H1 (cell line): Measurements from ENCODE around the gene VSIG10L. TPM values are rescaled to one million over a fixed set of nuclear protein-coding genes. Genes with fewer than 3 reads are reported as not detected.

Experiments
- CTCF ChIA-PET: fragments of 300-600 bp; sonication (Branson Sonifier 250); formaldehyde crosslinking; loops from one replicate; lab custom pipeline; 2021; ENCODE audit not compliant: partially characterized antibody; lab: Charles Lee
- POLR2A ChIA-PET: fragments of 300-600 bp; sonication (Branson Sonifier 250); formaldehyde crosslinking; loops from one replicate; lab custom pipeline; 2021; ENCODE audit warnings: inconsistent platforms; ENCODE audit not compliant: partially characterized antibody; lab: Charles Lee
- DNase-seq, 2 experiments: peaks; one replicate each; pipeline versions ENCODE4 v3.0.0 to v3.0.0-alpha.2; 2010 to 2022; ENCODE audit warnings: low spot score in 2 of 2, low read depth in 1 of 2, mixed read lengths in 1 of 2
- FAIRE-seq: peaks from 2 replicates; lab custom pipeline; 2011; peaks lifted over from hg19 to GRCh38; lab: Jason Lieb, UNC
- H2AFZ ChIP-seq: 2 replicates; pipeline ENCODE4 v1.8.1; 2012; ENCODE audit warnings: low read length, inconsistent platforms
- H2AK5ac ChIP-seq: 2 replicates; pipeline ENCODE4 v1.6.1; 2013; ENCODE audit warnings: low read depth, low read length
- H2BK120ac ChIP-seq: replicated peaks from 2 replicates; pipeline ENCODE3; 2013; ENCODE audit warnings: low read depth, low read length, inconsistent platforms
- H2BK12ac ChIP-seq: 2 replicates; pipeline ENCODE4 v1.6.1; 2013; ENCODE audit warnings: low read depth, low read length
- H2BK15ac ChIP-seq: 2 replicates; pipeline ENCODE4 v1.6.1; 2013; ENCODE audit warnings: low read length
- H2BK20ac ChIP-seq: 2 replicates; pipeline ENCODE4 v1.6.1; 2013; ENCODE audit warnings: low read length
- H2BK5ac ChIP-seq: 2 replicates; pipeline ENCODE4 v1.6.1; 2013; ENCODE audit warnings: low read depth, low read length
- H3K14ac ChIP-seq: 2 replicates; pipeline ENCODE4 v1.6.1; 2013; ENCODE audit warnings: inconsistent platforms; ENCODE audit not compliant: insufficient read length
- H3K18ac ChIP-seq: 2 replicates; pipeline ENCODE4 v1.6.1; 2013; ENCODE audit warnings: low read length; ENCODE audit errors: extremely low read depth
- H3K23ac ChIP-seq: 2 replicates; pipeline ENCODE4 v1.6.1; 2013; ENCODE audit warnings: inconsistent platforms; ENCODE audit not compliant: insufficient read length
- H3K23me2 ChIP-seq: 2 replicates; pipeline ENCODE4 v1.6.1; 2013; ENCODE audit warnings: low read depth, low read length
- H3K27ac ChIP-seq: 2 replicates; pipeline ENCODE4 v1.6.1; 2011; ENCODE audit warnings: low read depth, low read length, inconsistent platforms
- H3K27me3 ChIP-seq, 4 experiments: replicated peaks in 1 of 4; 1 replicate in 1 of 4; 2 replicates in 3 of 4; pipeline versions ENCODE4 v1.6.1 to v1.8.1; 2011 to 2013; ENCODE audit warnings: low read length in 3 of 4, mild to moderate bottlenecking in 3 of 4, inconsistent platforms in 2 of 4, mixed read lengths in 2 of 4, moderate library complexity in 1 of 4; ENCODE audit not compliant: control insufficient read depth in 3 of 4, insufficient read depth in 3 of 4; ENCODE audit errors: extremely low read depth in 1 of 4
- H3K36me3 ChIP-seq, 4 experiments: 2 replicates each; pipeline versions ENCODE4 v1.6.1 to v1.8.1; 2011 to 2013; ENCODE audit warnings: mild to moderate bottlenecking in 4 of 4, low read length in 3 of 4, moderate library complexity in 2 of 4, control low read depth in 1 of 4, inconsistent platforms in 1 of 4; ENCODE audit not compliant: insufficient read depth in 4 of 4, control insufficient read depth in 2 of 4
- H3K4ac ChIP-seq: replicated peaks from 2 replicates; pipeline ENCODE3; 2013; ENCODE audit warnings: low read length, low read depth, mixed read lengths, inconsistent platforms; ENCODE audit not compliant: insufficient read length
- H3K4me1 ChIP-seq, 4 experiments: replicated peaks in 1 of 4; 1 replicate in 1 of 4; 2 replicates in 3 of 4; pipeline versions ENCODE4 v1.6.1 to v1.8.1; 2011 to 2013; ENCODE audit warnings: low read length in 3 of 4, inconsistent platforms in 2 of 4, mixed read lengths in 1 of 4; ENCODE audit not compliant: insufficient read depth in 4 of 4, control insufficient read depth in 3 of 4
- H3K4me2 ChIP-seq, 2 experiments: 2 replicates each; pipeline versions ENCODE4 v1.6.1 to v1.8.1; 2011 to 2013; ENCODE audit warnings: low read depth in 2 of 2, low read length in 2 of 2, control low read depth in 1 of 2, inconsistent platforms in 1 of 2, mild to moderate bottlenecking in 1 of 2; ENCODE audit not compliant: insufficient read depth in 1 of 2
- H3K4me3 ChIP-seq, 4 experiments: fragments of 200-600, 300-600 bp in 1 of 4; sonication (generic), shearing (Covaris generic), sonication (Bioruptor Twin) in 1 of 4; 2 replicates each; pipeline versions ENCODE4 v1.5.1 to v1.8.1; 2011 to 2016; ENCODE audit warnings: low read length in 4 of 4, low read depth in 3 of 4, control low read depth in 2 of 4, inconsistent platforms in 2 of 4, mild to moderate bottlenecking in 2 of 4, mixed read lengths in 1 of 4, moderate library complexity in 1 of 4; ENCODE audit not compliant: insufficient read depth in 2 of 4; ENCODE audit errors: extremely low read depth in 1 of 4
- H3K56ac ChIP-seq: replicated peaks from 2 replicates; pipeline ENCODE3; 2013; ENCODE audit warnings: low read depth, mild to moderate bottlenecking, mixed read lengths, low read length, inconsistent platforms; ENCODE audit not compliant: insufficient read length
- H3K79me1 ChIP-seq: 2 replicates; pipeline ENCODE4 v1.6.1; 2013; ENCODE audit warnings: low read depth, low read length, control low read depth
- H3K79me2 ChIP-seq, 2 experiments: 2 replicates each; pipeline versions ENCODE4 v1.6.1 to v1.8.1; 2012 to 2013; ENCODE audit warnings: low read length in 2 of 2, mild to moderate bottlenecking in 2 of 2, inconsistent platforms in 1 of 2; ENCODE audit not compliant: insufficient read depth in 2 of 2, control insufficient read depth in 1 of 2
- H3K9ac ChIP-seq, 4 experiments: replicated peaks in 1 of 4; 1 replicate in 1 of 4; 2 replicates in 3 of 4; pipeline versions ENCODE4 v1.6.1 to v1.8.1; 2011 to 2013; ENCODE audit warnings: low read depth in 3 of 4, low read length in 3 of 4, control low read depth in 2 of 4, mild to moderate bottlenecking in 2 of 4, moderate library complexity in 2 of 4, inconsistent platforms in 1 of 4; ENCODE audit errors: extremely low read depth in 1 of 4
- H3K9me3 ChIP-seq, 2 experiments: 2 replicates each; pipeline versions ENCODE4 v1.6.1 to v1.8.1; 2012 to 2013; ENCODE audit warnings: mild to moderate bottlenecking in 2 of 2, moderate library complexity in 2 of 2, control low read depth in 1 of 2, inconsistent platforms in 1 of 2, low read depth in 1 of 2, low read length in 1 of 2, mixed read lengths in 1 of 2; ENCODE audit not compliant: insufficient read depth in 2 of 2
- H4K20me1 ChIP-seq, 2 experiments: replicated peaks in 1 of 2; 2 replicates each; pipeline versions ENCODE3 to v1.8.1; 2011 to 2013; ENCODE audit warnings: inconsistent platforms in 2 of 2, low read length in 2 of 2, mild to moderate bottlenecking in 1 of 2; ENCODE audit not compliant: insufficient read depth in 2 of 2, control insufficient read depth in 1 of 2
- H4K5ac ChIP-seq: 2 replicates; pipeline ENCODE4 v1.6.1; 2013; ENCODE audit warnings: low read length, low read depth, mixed read lengths, inconsistent platforms; ENCODE audit not compliant: insufficient read length
- H4K8ac ChIP-seq: 2 replicates; pipeline ENCODE4 v1.8.0; 2013; ENCODE audit warnings: mild to moderate bottlenecking, moderate library complexity, low read length, inconsistent platforms; ENCODE audit not compliant: insufficient read depth; ENCODE audit errors: extremely low read depth
- H4K91ac ChIP-seq: replicated peaks from 2 replicates; pipeline ENCODE3; 2013; ENCODE audit warnings: low read length, mixed read lengths, inconsistent platforms; ENCODE audit not compliant: insufficient read length
- CBX5 ChIP-seq: fragments of 300-800, 300-1000 bp; sonication (generic); IDR thresholded peaks from 2 replicates; pipeline ENCODE4 v1.7.1; 2016; ENCODE audit warnings: antibody characterized with exemption, low read length, low read depth
- GTF2F1 ChIP-seq: IDR thresholded peaks from 2 replicates; pipeline ENCODE4 v1.6.1; 2012; ENCODE audit warnings: low read depth, low read length, improper control_type of control experiment, borderline replicate concordance
- JUN ChIP-seq: IDR thresholded peaks from 2 replicates; pipeline ENCODE4 v1.6.1; 2011; ENCODE audit warnings: low read depth, mild to moderate bottlenecking, improper control_type of control experiment, low read length
- JUND ChIP-seq: IDR thresholded peaks from 2 replicates; pipeline ENCODE4 v1.6.1; 2011; ENCODE audit warnings: mild to moderate bottlenecking, improper control_type of control experiment, low read length
- KDM4A ChIP-seq: IDR thresholded peaks from one replicate; pipeline ENCODE4 v1.7.1; 2012; ENCODE audit warnings: low read depth, mild to moderate bottlenecking, moderate library complexity, low read length, inconsistent platforms; ENCODE audit not compliant: severe bottlenecking
- KDM5A ChIP-seq: fragments of 200-600 bp; IDR thresholded peaks from 2 replicates; pipeline ENCODE4 v1.7.1; 2012; ENCODE audit warnings: mild to moderate bottlenecking, low read length, inconsistent platforms, mixed read lengths
- POU5F1 ChIP-seq: IDR thresholded peaks from 2 replicates; pipeline ENCODE4 v1.6.1; 2011; ENCODE audit warnings: low read depth, mild to moderate bottlenecking, low read length, moderate library complexity
- RNF2 ChIP-seq: fragments of 200-900, 300-1000 bp; sonication (generic); IDR thresholded peaks from 2 replicates; pipeline ENCODE4 v1.7.1; 2016; ENCODE audit warnings: borderline replicate concordance, low read depth, mild to moderate bottlenecking, antibody characterized with exemption, low read length; ENCODE audit not compliant: poor library complexity, severe bottlenecking; ENCODE audit errors: missing control alignments
- SP2 ChIP-seq: IDR thresholded peaks from 2 replicates; pipeline ENCODE4 v1.6.1; 2012; ENCODE audit warnings: mild to moderate bottlenecking, low read length, inconsistent platforms
- SP4 ChIP-seq: IDR thresholded peaks from 2 replicates; pipeline ENCODE4 v1.6.1; 2012; ENCODE audit warnings: low read length, inconsistent platforms
- TBP ChIP-seq: IDR thresholded peaks from 2 replicates; pipeline ENCODE4 v1.6.1; 2011; ENCODE audit warnings: low read depth, low read length, improper control_type of control experiment
- TCF12 ChIP-seq: IDR thresholded peaks from 2 replicates; pipeline ENCODE4 v1.6.1; 2011; ENCODE audit warnings: low read depth, mild to moderate bottlenecking, low read length
- WGBS, 2 experiments: shearing (Covaris generic) in 1 of 2; methylation state at CpG; one replicate each; pipeline versions ENCODE4 v1.1.6 to v1.1.7; 2013 to 2015; ENCODE audit warnings: low lambda C conversion rate in 2 of 2, mixed read lengths in 2 of 2, inconsistent platforms in 1 of 2, low coverage in 1 of 2, missing lambda C conversion rate in 1 of 2; ENCODE audit not compliant: insufficient replicate concordance in 2 of 2, insufficient coverage in 1 of 2, insufficient read length in 1 of 2; ENCODE audit errors: extremely low coverage in 1 of 2, missing lambda C conversion rate in 1 of 2; 5-methylcytosine and 5-hydroxymethylcytosine counted together
- polyA plus RNA-seq, 7 experiments: library from polyadenylated mRNA; depleted of rRNA in 3 of 7; stranded (reverse) in 5 of 7; unstranded in 2 of 7; fragments of >200 nt in 5 of 7; fragments of 200-250 nt in 2 of 7; gene quantifications; 1 replicate in 5 of 7; 2 replicates in 1 of 7; 4 replicates in 1 of 7; pipeline versions ENCODE4 v1.2.1 to v1.2.3, GENCODE V29; 2011 to 2013; ENCODE audit warnings: missing spikeins in 2 of 7, mixed read lengths in 2 of 7
- total RNA-seq: library from RNA; stranded (reverse); fragmentation: NEBNext Ultra II Directional; extraction: Animal tissue kit (Norgen Biotek cat#: 25700); gene quantifications from 2 replicates; pipeline ENCODE4 v1.2.1, GENCODE V29; 2021

Gene VSIG10L
- total and polyA plus RNA-seq, 2 of the 8 experiments (the other 6 are each of a cell fraction or from before 2014, with no cell fraction given), result 10.3 to 10.4 TPM

GRCh38 chr19:51338563-51339312 lies 3.2 kb downstream of the VSIG10L start:
- peak overlapping the region; percentile 74 for H3K56ac ChIP-seq
- 17% methylated on average over 27 of the region's 43 CpGs; no CpG with 5 or more reads in 1 of the 2 experiments for WGBS, 2 experiments
- TF ChIP-seq JUN (no peak), KDM4A (no peak), TCF12 (no peak), KDM5A (no peak), JUND (no peak), POU5F1 (no peak), TBP (no peak), CBX5 (no peak), SP4 (no peak), GTF2F1 (no peak), SP2 (no peak), RNF2 (no peak)

More at GRCh38 chr19:51338563-51339312, 3.2 kb downstream of the VSIG10L start:
- H3K4me1 ChIP-seq, result peaks cover 0 to 20% (median 16%) of the 10 kb centered on the region in 4 experiments; a peak in 6 of 7 replicates
- H3K79me1 ChIP-seq, result no peaks in the 10 kb centered on the region
- H4K8ac ChIP-seq, result peak overlapping the region; percentile 92; the same call in 1 of the 2 replicates
- no peaks in the 10 kb centered on the region; a peak in 1 of 4 replicates for H3K9me3 ChIP-seq
- peak overlapping the region; percentile 76 for H4K5ac ChIP-seq
- no peak overlapping the region for H2BK12ac ChIP-seq
- CTCF ChIA-PET, result interaction anchor here (0.6 to 4.9 kb wide), 24 partner anchors 10 to 646 kb away, joined by 3 to 42 read pairs (median 3); partner anchors contain the start of gene LIM2
- H3K4me3 ChIP-seq, result peak overlapping the region; percentile 56 to 72 (median 66)
- no peaks in the 10 kb centered on the region for H3K79me2 ChIP-seq
- H2BK120ac ChIP-seq, result no peak overlapping the region
- H3K36me3 ChIP-seq, result peaks cover 0 to 3% (median 0%) of the 10 kb centered on the region in 4 experiments; a peak in 1 of 8 replicates
- 0 out of 2 replicates have a peak overlapping the region, but pooled peaks have one; percentile 41 for H3K27ac ChIP-seq
- no peak overlapping the region for H4K91ac ChIP-seq
- no peak overlapping the region for H3K4ac ChIP-seq
- 0 out of 2 replicates have a peak overlapping the region, but pooled peaks have one; percentile 79 for H2BK5ac ChIP-seq
- no peak overlapping the region for H2AK5ac ChIP-seq
- FAIRE-seq, result no peak
- DNase-seq, result peak; percentile 39 to 95
- H3K27me3 ChIP-seq, result peaks cover 0 to 18% (median 11%) of the 10 kb centered on the region in 4 experiments; a peak in 5 of 7 replicates
- peak overlapping the region; percentile 65 to 83 for H3K4me2 ChIP-seq
- POLR2A ChIA-PET, result interaction anchor here (0.7 to 3.9 kb wide), 9 partner anchors 10 to 57 kb away, joined by 3 to 19 read pairs (median 4); partner anchors contain the start of gene CLDND2
- H2BK15ac ChIP-seq, result no peak overlapping the region
- peaks cover 13% of the 10 kb centered on the region for H3K23me2 ChIP-seq
- no peak overlapping the region for H3K14ac ChIP-seq
- H2BK20ac ChIP-seq, result no peak overlapping the region
- H3K23ac ChIP-seq, result no peak overlapping the region
- H3K9ac ChIP-seq, result peak overlapping the region; percentile 30 to 49 (median 40); a peak in 5 of 7 replicates
- H3K18ac ChIP-seq, result peak overlapping the region; percentile 78
- H2AFZ ChIP-seq, result peak overlapping the region; percentile 99
- H4K20me1 ChIP-seq, result no peaks in the 10 kb centered on the region
